ENCODE results near the gene MFSD6L.

MFSD6L gene

GRCh38 chr17:8791248-8791909 lies 7.8 kb downstream of the MFSD6L start:
- no peak for FAIRE-seq

- FAIRE-seq = no peak
These were observed 9.4 kb downstream of the MFSD6L start for GRCh38 chr17:8789743-8790142.

DNA sequence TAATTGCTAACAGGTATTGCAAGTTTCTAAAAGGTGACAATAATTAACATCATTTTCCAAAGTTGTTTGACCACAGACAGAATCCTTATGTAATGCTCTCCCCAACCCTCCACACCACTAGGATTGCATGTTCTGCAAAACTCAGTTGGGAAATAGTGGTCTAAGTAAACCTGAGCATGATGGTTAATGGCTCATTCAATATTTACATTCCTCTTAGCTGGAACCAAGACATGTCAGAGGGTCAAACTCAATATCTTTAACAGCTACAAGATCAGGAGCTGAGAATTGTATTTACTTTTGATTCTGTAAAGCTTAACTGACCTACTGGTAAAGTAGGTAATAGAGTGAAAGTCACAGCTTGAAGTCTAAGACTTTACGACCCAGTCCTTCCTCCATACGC lies 10.2 kb downstream of the MFSD6L start:
- no peak for FAIRE-seq

DNA sequence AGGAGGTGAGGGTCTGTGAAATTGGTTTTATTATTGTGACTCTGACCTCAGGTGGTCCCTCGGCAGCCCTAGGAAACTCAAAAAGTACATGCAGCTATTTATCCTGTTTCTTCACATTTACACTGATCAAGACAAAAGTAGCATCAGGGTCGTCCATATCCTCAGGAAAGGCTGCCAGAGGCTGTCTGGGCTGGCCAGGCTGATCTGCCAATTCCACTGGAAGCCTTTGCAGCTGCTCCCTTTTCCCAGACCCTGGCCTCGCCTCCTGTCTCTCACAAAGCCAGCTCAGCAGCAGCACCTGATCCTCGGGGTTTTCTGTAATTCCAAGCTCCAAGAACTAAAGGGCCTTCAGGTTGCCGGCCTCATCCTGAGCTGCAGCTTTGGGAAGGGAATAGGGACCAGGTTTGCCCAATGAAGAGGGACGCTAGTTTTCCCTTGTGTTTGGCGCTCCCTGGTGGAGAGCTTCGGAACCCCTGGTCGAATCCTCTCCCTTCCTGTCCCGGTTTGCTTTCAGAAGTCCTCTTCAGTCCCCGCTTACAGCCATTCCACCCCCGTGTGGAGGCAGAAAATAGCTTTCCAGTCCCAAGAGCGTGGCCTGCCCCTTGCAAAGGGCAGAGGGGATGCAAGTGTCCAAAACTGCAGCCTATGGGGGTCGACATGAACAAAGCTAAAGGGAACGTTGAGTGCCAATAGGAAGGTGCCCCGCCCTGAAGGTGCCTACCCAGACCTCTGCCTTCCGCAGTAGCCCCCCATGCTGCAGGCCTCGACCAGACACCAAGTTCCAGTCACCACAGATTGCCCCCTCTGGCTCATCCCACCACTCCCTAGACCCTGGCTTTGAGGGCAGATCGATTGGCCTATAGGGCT lies 13.4 kb downstream of the MFSD6L start:
- FAIRE-seq = peak; percentile 72

- no peak for FAIRE-seq
These were observed 17.0 kb downstream of the MFSD6L start for GRCh38 chr17:8782176-8782575.

- no peak for FAIRE-seq
These were observed 17.4 kb downstream of the MFSD6L start for GRCh38 chr17:8781776-8782175.

DNA sequence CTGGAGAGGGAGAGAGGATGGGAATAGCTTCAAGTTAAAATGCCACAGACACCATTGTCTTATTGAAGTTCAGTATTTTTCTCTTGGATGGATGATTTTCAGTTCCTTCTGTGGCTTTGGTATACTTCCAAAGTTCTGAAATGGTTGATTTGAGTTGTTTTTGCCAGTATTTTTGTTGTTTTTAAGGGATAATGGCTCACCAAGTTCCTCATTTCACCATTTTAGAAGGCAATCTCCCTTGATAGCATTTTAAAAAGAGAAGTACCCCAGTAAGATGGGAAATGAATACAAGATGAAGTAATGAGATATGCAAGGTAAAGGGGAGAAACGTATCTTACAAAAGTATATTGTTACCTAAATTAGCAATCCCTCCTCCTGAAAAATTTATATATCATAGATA lies 22.3 kb downstream of the MFSD6L start:
- no peak for FAIRE-seq

GRCh38 chr17:8776248-8776647 lies 22.9 kb downstream of the MFSD6L start:
- FAIRE-seq = no peak

GRCh38 chr17:8766731-8767130 lies 32.4 kb downstream of the MFSD6L start:
- no peak for FAIRE-seq

- FAIRE-seq = no peak
These were observed 37.2 kb downstream of the MFSD6L start for GRCh38 chr17:8762012-8762411.

DNA sequence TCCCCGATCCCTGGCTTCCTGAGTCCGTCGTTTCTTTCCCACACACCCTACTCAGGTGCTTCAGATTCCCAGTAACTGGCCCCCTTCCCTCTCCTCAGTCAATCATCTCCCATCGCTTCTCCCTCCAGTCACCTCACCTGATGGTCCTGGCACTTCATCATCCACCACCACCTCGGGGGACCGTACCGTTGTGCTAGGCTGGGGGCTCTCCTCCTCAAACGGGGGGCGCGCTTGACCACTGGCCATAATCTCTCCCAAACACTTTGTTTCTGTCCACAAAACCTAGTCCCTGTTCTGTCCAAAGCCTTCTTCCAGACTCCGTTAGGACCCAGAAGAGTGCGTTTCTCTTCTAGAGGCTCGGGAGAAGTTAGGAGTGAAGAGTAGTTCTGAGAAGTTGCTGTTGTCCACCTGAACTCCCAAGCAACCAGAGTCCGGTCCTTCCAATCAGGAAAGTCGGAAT lies 41.0 kb downstream of the MFSD6L start, which contains the start of gene SPDYE4:
Gene SPDYE4 (minus strand): TSS at position 410 of the 460 bp plus-strand sequence. CDS start 164 bp downstream, at position 246.
- no peak for FAIRE-seq

DNA sequence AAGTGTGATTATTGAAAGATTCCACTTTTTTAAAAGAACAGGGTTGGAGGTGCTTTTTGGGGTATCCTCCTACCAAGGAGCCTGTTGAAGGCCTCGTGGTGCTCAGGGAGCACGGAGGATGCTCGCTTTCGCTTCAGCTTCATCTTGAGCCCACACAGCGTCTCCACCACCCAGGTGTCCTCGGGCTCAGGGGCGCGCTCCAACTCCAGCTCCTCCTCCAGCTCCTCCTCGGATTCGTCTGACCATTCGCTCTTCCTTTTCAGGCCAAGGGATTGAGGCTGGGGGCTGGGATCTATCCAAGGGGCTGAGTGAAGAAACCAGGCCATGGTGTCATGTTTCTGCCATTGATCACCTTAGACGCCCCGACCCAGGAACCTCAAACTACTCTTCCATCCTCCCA lies 42.0 kb downstream of the MFSD6L start:
- no peak for FAIRE-seq

DNA sequence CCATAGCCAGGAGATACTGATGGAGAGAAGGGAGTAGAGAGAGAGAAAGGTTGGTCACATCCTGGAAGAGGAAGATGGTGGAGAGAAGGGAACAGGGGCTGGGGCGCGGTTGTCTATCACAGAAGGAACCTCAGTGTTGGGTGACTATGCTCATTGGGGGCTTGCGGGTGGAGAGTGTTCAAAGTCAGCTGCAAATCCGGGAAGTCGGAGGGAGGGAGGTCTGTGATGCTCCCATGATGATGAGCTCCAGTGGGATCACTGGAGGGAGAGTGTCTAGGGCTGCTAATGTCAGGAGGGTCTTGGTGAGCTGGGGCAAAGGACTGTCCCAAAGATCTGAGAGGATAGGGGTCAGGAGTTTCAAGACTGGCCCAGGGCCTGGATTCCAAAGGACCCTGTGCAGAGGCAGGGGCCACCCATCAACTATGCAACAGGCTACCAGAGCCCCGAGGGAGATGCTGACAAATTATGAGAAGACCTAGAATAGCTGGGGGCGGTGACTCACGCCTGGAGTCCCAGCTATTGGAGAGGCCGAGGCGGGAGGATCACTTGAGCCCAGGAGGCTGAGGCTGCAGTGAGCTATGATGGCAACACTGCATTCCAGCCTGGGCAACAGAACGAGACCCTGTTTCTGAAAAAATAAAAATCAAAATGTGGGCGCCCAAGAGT lies 43.4 kb downstream of the MFSD6L start:
- FAIRE-seq = no peak

- FAIRE-seq = no peak
These were observed 44.3 kb downstream of the MFSD6L start for GRCh38 chr17:8754890-8755289.

DNA sequence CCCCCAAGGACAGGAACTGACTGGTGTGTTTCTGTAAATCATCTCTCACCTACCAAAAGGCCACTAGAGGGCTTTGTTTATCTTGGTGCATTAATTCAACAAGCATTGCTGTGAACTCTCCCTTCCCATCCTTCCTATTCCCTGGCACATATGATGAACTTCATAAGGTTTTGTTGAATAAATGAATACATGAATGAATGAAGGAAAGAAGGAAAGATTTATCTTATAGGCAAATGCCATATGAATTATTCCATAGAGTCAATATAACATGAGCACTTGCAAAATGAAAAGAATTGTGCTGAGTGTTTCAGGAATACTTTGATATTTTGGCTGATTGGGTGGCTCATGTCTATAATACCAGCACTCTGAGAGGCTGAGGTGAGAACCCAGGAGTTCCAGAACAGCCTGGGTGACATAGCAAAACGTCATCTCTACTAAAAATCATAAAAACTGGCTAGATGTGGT lies 45.2 kb downstream of the MFSD6L start:
- FAIRE-seq = no peak

DNA sequence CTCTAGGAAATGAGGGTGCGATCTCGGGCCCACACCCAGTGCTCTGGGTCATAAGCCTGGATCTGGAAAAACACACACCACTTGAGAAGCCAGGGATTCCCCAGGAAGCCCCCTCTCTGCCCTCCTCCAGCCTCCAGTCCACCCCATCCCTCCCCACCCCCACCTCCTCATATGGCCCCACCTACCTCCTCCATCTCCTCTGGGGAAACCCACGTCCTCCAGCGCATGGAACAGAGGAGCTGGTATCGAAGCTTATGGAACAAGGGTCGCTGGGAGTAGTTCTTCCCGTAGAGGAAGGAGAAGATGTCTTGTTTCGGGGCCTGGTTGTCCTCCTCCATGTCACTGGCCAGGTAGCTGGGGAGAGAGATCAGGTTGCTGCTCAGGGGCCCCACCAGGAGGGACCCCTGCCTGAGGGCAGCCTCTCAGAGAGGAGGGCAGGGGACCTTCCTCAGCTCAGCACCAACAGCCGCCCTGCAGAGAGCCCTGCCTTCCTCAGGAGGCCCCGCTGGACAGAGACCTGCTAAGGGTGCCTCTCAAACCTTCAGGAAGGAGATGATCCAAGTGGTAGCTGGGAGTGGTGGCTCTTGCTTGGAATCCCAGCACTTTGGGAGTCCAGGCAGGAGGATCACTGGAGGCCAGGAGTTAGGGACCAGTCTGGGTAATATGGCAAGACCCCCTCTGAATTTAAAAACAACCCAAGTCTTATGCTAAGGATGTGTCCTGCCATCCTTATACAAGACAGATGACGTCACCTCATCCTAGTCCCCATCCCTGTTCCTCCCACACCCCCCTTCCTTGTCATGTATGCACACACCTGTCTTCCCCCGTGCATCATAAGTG lies 45.8 kb downstream of the MFSD6L start:
- FAIRE-seq = no peak

DNA sequence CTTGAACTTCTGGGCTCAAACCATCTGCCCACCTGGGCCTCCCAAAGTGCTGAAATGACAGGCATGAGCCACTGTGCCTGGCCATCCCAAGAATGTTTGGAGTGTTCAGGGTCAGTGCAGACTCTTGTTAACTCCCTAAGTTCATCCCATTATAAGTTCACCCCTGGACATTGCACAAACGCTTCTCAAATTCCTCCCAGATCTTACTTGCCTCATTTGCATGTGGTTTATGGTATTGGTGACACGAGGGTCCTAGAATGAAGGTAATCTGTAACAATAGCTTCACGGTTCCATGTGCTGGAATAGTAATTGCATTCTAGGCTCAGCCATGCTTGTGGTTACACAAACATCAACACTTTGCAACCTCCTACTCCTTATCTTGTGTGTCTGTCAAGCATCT lies 49.5 kb downstream of the MFSD6L start:
- no peak for FAIRE-seq

DNA sequence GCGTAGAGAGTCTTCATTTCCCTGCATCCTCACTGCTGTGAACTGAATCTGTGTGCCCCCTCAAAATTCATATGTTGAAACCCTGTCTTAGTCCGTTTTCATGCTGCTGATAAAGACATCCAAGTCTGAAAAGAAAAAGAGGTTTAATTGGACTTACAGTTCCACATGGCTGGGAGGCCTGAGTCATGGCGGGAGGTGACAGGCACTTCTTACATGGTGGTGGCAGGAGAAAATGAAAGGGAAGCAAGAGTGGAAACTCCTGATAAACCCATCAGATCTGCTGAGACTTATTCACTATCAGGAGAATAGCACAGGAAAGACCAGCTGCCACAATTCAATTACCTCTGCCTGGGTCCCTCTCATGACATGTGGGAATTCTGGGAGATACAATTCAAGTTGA lies 51.4 kb downstream of the MFSD6L start:
- FAIRE-seq = no peak
